IMR-90 (cell line): ENCODE results near the gene CXCL12. TPM values are rescaled to one million over a fixed set of nuclear protein-coding genes. Genes with fewer than 3 reads are reported as not detected.

ENCODE experiments used
- ATAC-seq: fragments of 200-7000 bp; cut with Tn5 transposase; 2 replicates; pipeline ENCODE4 v1.9.1; 2020; ENCODE audit warnings: low read depth, mild to moderate bottlenecking, moderate library complexity
- BruUV-seq: library from RNA; stranded (reverse); fragments of 400-500 nt; replicated peaks from 2 replicates; lab custom pipeline; 2021; lab: Mats Ljungman, UMichigan
- CTCF ChIA-PET: fragments of 300-600 bp; formaldehyde crosslinking; extraction: SDS; loops from one replicate; lab custom pipeline; 2021; ENCODE audit warnings: antibody characterized with exemption; lab: Yijun Ruan, JAX
- POLR2A ChIA-PET: fragments of 300-600 bp; sonication (Branson Sonifier 250); formaldehyde crosslinking; loops from one replicate; lab custom pipeline; 2022; ENCODE audit warnings: antibody characterized with exemption; ENCODE audit not compliant: unreplicated experiment; lab: Charles Lee
- DNase-seq: peaks from one replicate; pipeline ENCODE4 v3.0.0; 2013
- H2AFZ ChIP-seq: replicated peaks from 2 replicates; pipeline ENCODE3; 2013; ENCODE audit warnings: low read length, mild to moderate bottlenecking; ENCODE audit not compliant: poor library complexity
- H2AK5ac ChIP-seq: 2 replicates; pipeline ENCODE4 v1.6.1; 2013; ENCODE audit warnings: low read depth, low read length, inconsistent platforms
- H2AK9ac ChIP-seq: replicated peaks from 2 replicates; pipeline ENCODE3; 2013; ENCODE audit warnings: mild to moderate bottlenecking, low read depth, low read length, moderate library complexity; ENCODE audit not compliant: poor library complexity
- H2BK120ac ChIP-seq: 2 replicates; pipeline ENCODE4 v1.6.1; 2013; ENCODE audit warnings: low read depth, low read length, inconsistent platforms
- H2BK15ac ChIP-seq: 3 replicates; pipeline ENCODE4 v1.6.1; 2013; ENCODE audit warnings: low read depth, low read length, inconsistent platforms
- H2BK20ac ChIP-seq: 2 replicates; pipeline ENCODE4 v1.6.1; 2013; ENCODE audit warnings: low read depth, mild to moderate bottlenecking, inconsistent platforms, low read length, moderate library complexity
- H2BK5ac ChIP-seq: 2 replicates; pipeline ENCODE4 v1.6.1; 2013; ENCODE audit warnings: mild to moderate bottlenecking, low read depth, low read length, inconsistent platforms; ENCODE audit not compliant: poor library complexity, severe bottlenecking
- H3K14ac ChIP-seq: replicated peaks from 2 replicates; pipeline ENCODE4 v1.6.1; 2013; ENCODE audit warnings: low read depth, low read length, inconsistent platforms
- H3K18ac ChIP-seq: 2 replicates; pipeline ENCODE4 v1.6.1; 2013; ENCODE audit warnings: low read depth, low read length, control low read depth
- H3K23ac ChIP-seq: 2 replicates; pipeline ENCODE4 v1.6.1; 2013; ENCODE audit warnings: low read depth, low read length, inconsistent platforms
- H3K27ac ChIP-seq: 2 replicates; pipeline ENCODE4 v1.5.1; 2013; ENCODE audit warnings: mild to moderate bottlenecking, control low read depth, low read length; ENCODE audit not compliant: insufficient read depth
- H3K27me3 ChIP-seq: 2 replicates; pipeline ENCODE4 v1.6.1; 2013; ENCODE audit warnings: low read length; ENCODE audit not compliant: control insufficient read depth, insufficient read depth
- H3K36me3 ChIP-seq: 2 replicates; pipeline ENCODE4 v1.6.1; 2013; ENCODE audit warnings: low read length, mixed read lengths; ENCODE audit not compliant: control insufficient read depth, insufficient read depth
- H3K4ac ChIP-seq: 2 replicates; pipeline ENCODE4 v1.6.1; 2013; ENCODE audit warnings: low read depth, low read length, inconsistent platforms
- H3K4me1 ChIP-seq: 2 replicates; pipeline ENCODE4 v1.6.1; 2013; ENCODE audit warnings: low read length, mixed read lengths; ENCODE audit not compliant: control insufficient read depth, insufficient read depth
- H3K4me2 ChIP-seq: 2 replicates; pipeline ENCODE4 v1.6.1; 2013; ENCODE audit warnings: low read depth, mild to moderate bottlenecking, control low read depth, low read length, moderate library complexity
- H3K4me3 ChIP-seq: 2 replicates; pipeline ENCODE4 v1.5.1; 2013; ENCODE audit warnings: low read depth, mild to moderate bottlenecking, control low read depth, low read length, moderate library complexity; ENCODE audit not compliant: insufficient read depth
- H3K56ac ChIP-seq: 2 replicates; pipeline ENCODE4 v1.6.1; 2013; ENCODE audit warnings: low read length, inconsistent platforms; ENCODE audit not compliant: insufficient read depth; ENCODE audit errors: extremely low read depth
- H3K79me1 ChIP-seq, 2 experiments: 2 replicates each; pipeline ENCODE4 v1.6.1; 2013; ENCODE audit warnings: low read length in 2 of 2, inconsistent platforms in 1 of 2, low read depth in 1 of 2
- H3K9ac ChIP-seq: 2 replicates; pipeline ENCODE4 v1.6.1; 2013; ENCODE audit warnings: low read depth, low read length, control low read depth
- H3K9me1 ChIP-seq: 2 replicates; pipeline ENCODE4 v1.6.1; 2013; ENCODE audit warnings: low read length, inconsistent platforms; ENCODE audit not compliant: insufficient read depth
- H3K9me3 ChIP-seq: 2 replicates; pipeline ENCODE4 v1.6.1; 2013; ENCODE audit warnings: low read length; ENCODE audit not compliant: control insufficient read depth, insufficient read depth
- H4K20me1 ChIP-seq: 2 replicates; pipeline ENCODE4 v1.6.1; 2013; ENCODE audit warnings: low read length, inconsistent platforms; ENCODE audit not compliant: insufficient read depth
- H4K5ac ChIP-seq: 2 replicates; pipeline ENCODE4 v1.6.1; 2013; ENCODE audit warnings: mild to moderate bottlenecking, low read depth, low read length, control low read depth
- H4K8ac ChIP-seq, 2 experiments: 2 replicates each; pipeline ENCODE4 v1.6.1; 2013; ENCODE audit warnings: low read depth in 2 of 2, low read length in 2 of 2, control low read depth in 1 of 2, inconsistent platforms in 1 of 2
- H4K91ac ChIP-seq: 2 replicates; pipeline ENCODE4 v1.6.1; 2013; ENCODE audit warnings: low read depth, low read length, inconsistent platforms; ENCODE audit not compliant: insufficient read depth
- CTCF ChIP-seq: conservative IDR thresholded peaks from 2 replicates; pipeline ENCODE4 v1.5.1; 2012; ENCODE audit warnings: mild to moderate bottlenecking, low read depth, low read length, improper control_type of control experiment
- MAZ ChIP-seq: IDR thresholded peaks from 2 replicates; pipeline ENCODE4 v1.6.1; 2012; ENCODE audit warnings: low read depth, mild to moderate bottlenecking, low read length, improper control_type of control experiment, moderate library complexity, borderline replicate concordance
- POLR2A ChIP-seq: IDR thresholded peaks from 2 replicates; pipeline ENCODE4 v1.6.1; 2012; ENCODE audit warnings: mild to moderate bottlenecking, low read depth, low read length
- RCOR1 ChIP-seq: IDR thresholded peaks from 2 replicates; pipeline ENCODE4 v1.6.1; 2012; ENCODE audit warnings: mild to moderate bottlenecking, low read length, improper control_type of control experiment; ENCODE audit not compliant: insufficient replicate concordance
- SMC3 ChIP-seq: fragments of 150-350 bp; IDR thresholded peaks from 2 replicates; pipeline ENCODE4 v1.6.1; 2016; ENCODE audit warnings: low read depth, mild to moderate bottlenecking, antibody characterized with exemption, low read length, moderate library complexity
- WGBS, 2 experiments: methylation state at CpG; one replicate each; pipeline versions ENCODE4 v1.1.5 to v1.1.7; 2013; ENCODE audit warnings: missing lambda C conversion rate in 2 of 2; ENCODE audit not compliant: insufficient read length in 1 of 2; ENCODE audit errors: extremely low coverage in 2 of 2; 5-methylcytosine and 5-hydroxymethylcytosine counted together
- dilution Hi-C: fragments of 300-500 bp; cut with HindIII; formaldehyde crosslinking; loops from one replicate; pipeline ENCODE4 v1.14.3; 2018; ENCODE audit warnings: low sequenced_read_pairs; ENCODE audit not compliant: unreplicated experiment
- in situ Hi-C: fragments of 300-500 bp; cut with MboI; formaldehyde crosslinking; loops from 3 replicates; pipeline ENCODE4 v1.14.3; 2019; ENCODE audit warnings: low sequenced_read_pairs, inconsistent platforms, mixed read lengths
- intact Hi-C: fragments of 100-400 bp; cut with micrococcal nuclease; formaldehyde crosslinking; loops from 2 replicates; pipeline ENCODE4 v1.10.0; 2022
- polyA plus RNA-seq, 3 experiments: library from polyadenylated mRNA; depleted of rRNA; stranded (reverse); fragments of >200 nt; gene quantifications; 2 replicates each; pipeline ENCODE4 v1.2.3, GENCODE V29; 2012; ENCODE audit warnings: low replicate concordance in 1 of 3
- total RNA-seq: library from RNA; depleted of rRNA; stranded (reverse); fragments of >200 nt; gene quantifications from 2 replicates; pipeline ENCODE4 v1.2.3, GENCODE V29; 2012

The CXCL12 gene
- total and polyA plus RNA-seq, 2 of the 4 experiments (the other 2 are of a cell fraction): 15.8 to 80.7 TPM

- dilution Hi-C loops: no loop called here
- Histone ChIP-seq H2BK15ac (no peak overlapping the region), H4K20me1 (no peaks in the 10 kb centered on the region), H2AFZ (no peak overlapping the region), H3K4ac (no peak overlapping the region), H3K9me3 (no peaks in the 10 kb centered on the region), H3K4me3 (no peak overlapping the region), H3K27ac (no peak overlapping the region), H3K18ac (no peak overlapping the region), H3K56ac (no peak overlapping the region), H3K27me3 (peaks cover 31% of the 10 kb centered on the region), H4K91ac (no peak overlapping the region), H3K4me1 (no peaks in the 10 kb centered on the region), H2BK120ac (no peak overlapping the region), H4K5ac (no peak overlapping the region), H2BK20ac (no peak overlapping the region), H2BK5ac (no peak overlapping the region), H2AK5ac (no peak overlapping the region), H3K9ac (no peak overlapping the region), H2AK9ac (no peak overlapping the region), H3K4me2 (no peak overlapping the region), H4K8ac (no peak overlapping the region), H3K23ac (no peak overlapping the region), H3K36me3 (no peaks in the 10 kb centered on the region), H3K79me1 (no peaks in the 10 kb centered on the region), H3K14ac (no peak overlapping the region), H3K9me1 (no peaks in the 10 kb centered on the region)
- DNase-seq: no peak
- intact Hi-C loops: no loop called here
- no peak for ATAC-seq
- BruUV-seq: no TSS peak
- in situ Hi-C loops: no loop called here
- 34% methylated on average over 4 of the region's 8 CpGs; no CpG with 5 or more reads in 1 of the 2 experiments for WGBS, 2 experiments
- POLR2A ChIA-PET: no interaction called here
- CTCF ChIA-PET: no interaction called here
- no peak for TF ChIP-seq MAZ
- TF ChIP-seq RCOR1: no peak
- TF ChIP-seq CTCF: no peak
- no peak for TF ChIP-seq SMC3
- TF ChIP-seq POLR2A: no peak
These were observed 41.5 kb upstream of the CXCL12 start for GRCh38 chr10:44426247-44427034.
